DND-41 (cell line): ENCODE measurements around the gene ZSWIM8.

Experiments
- CTCF ChIP-seq: IDR thresholded peaks from 2 replicates; pipeline ENCODE4 v1.5.1; 2012; ENCODE audit warnings: borderline replicate concordance, low read length, moderate library complexity, mild to moderate bottlenecking; ENCODE audit not compliant: poor library complexity, severe bottlenecking; ENCODE audit errors: extremely low read depth
- EZH2 ChIP-seq: IDR thresholded peaks from 3 replicates; pipeline ENCODE4 v1.6.1; 2012; ENCODE audit warnings: borderline replicate concordance, low read depth, mild to moderate bottlenecking, moderate library complexity, low read length, inconsistent platforms; ENCODE audit not compliant: severe bottlenecking

DNA sequence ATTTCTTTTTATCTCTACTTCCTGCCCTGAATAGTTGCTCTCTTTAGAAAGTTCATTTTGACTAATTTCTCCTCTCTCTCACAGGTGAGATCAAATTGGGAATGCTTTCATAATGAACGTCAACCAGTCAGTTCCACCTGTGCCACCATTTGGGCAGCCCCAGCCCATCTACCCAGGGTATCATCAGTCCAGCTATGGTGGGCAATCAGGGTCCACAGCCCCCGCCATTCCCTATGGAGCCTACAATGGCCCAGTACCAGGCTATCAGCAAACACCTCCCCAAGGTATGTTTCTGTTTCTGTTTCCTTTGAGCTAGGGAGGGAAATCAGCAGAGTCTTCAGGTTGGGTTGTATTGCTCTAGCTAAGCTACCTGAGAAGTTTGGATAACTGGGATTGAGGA is 38.7 kb upstream of the ZSWIM8 start:
- TF ChIP-seq CTCF (no peak), EZH2 (no peak)
